ENCODE data around the gene CD1E. TPM values are rescaled to one million over a fixed set of nuclear protein-coding genes. Genes with fewer than 3 reads are reported as not detected.
"Not testable (repeated sequence)": the region's sequence is repeated elsewhere in the genome, so short reads cannot be mapped to it uniquely, and the experiment has no call there.

Gene CD1E
- total RNA-seq, 1 experiment from 2014 or later, result not detected

- H4K20me1 ChIP-seq (ENCODE audit: insufficient read depth, low read depth, low read length); H3K27ac ChIP-seq (ENCODE audit: low read length); H3K27me3 ChIP-seq (ENCODE audit: low read length); H3K4me2 ChIP-seq (ENCODE audit: low read depth, low read length, poor library complexity, severe bottlenecking); H3K9me3 ChIP-seq (ENCODE audit: low read length); H2AFZ ChIP-seq (ENCODE audit: low read length); H3K4me3 ChIP-seq (ENCODE audit: low read length); H3K79me2 ChIP-seq (ENCODE audit: low read length); H3K9ac ChIP-seq (ENCODE audit: low read length); H3K36me3 ChIP-seq (ENCODE audit: insufficient read depth, low read length); H3K9me2 ChIP-seq (replicated peaks; ENCODE audit: insufficient read depth, low read length); DNase-seq; H3K4me1 ChIP-seq (ENCODE audit: low read length): not testable (repeated sequence)
Measured at GRCh38 chr1:158348946-158349345, 4.7 kb upstream of the CD1E start.

- Histone ChIP-seq H2AFZ (ENCODE audit: low read length) (no peak overlapping the region), H3K4me2 (ENCODE audit: low read depth, low read length, poor library complexity, severe bottlenecking) (no peak overlapping the region), H3K79me2 (ENCODE audit: low read length) (no peaks in the 10 kb centered on the region)
Measured at GRCh38 chr1:158354255-158354654, 561 bp downstream of the CD1E start.

GRCh38 chr1:158355773-158356285, 2.1 kb downstream of the CD1E start:
- no peak overlapping the region for H2AFZ ChIP-seq (ENCODE audit: low read length)
- DNase-seq, result no peak
- H3K79me2 ChIP-seq (ENCODE audit: low read length), result no peaks in the 10 kb centered on the region
- no peaks in the 10 kb centered on the region for H3K9me3 ChIP-seq (ENCODE audit: low read length)
- no peak overlapping the region for H3K27ac ChIP-seq (ENCODE audit: low read length)
- H4K20me1 ChIP-seq (ENCODE audit: insufficient read depth, low read depth, low read length), result no peaks in the 10 kb centered on the region
- H3K36me3 ChIP-seq (ENCODE audit: insufficient read depth, low read length), result no peaks in the 10 kb centered on the region
- no peak overlapping the region for H3K4me3 ChIP-seq (ENCODE audit: low read length)
- H3K9me2 ChIP-seq (replicated peaks; ENCODE audit: insufficient read depth, low read length), result no peaks in the 10 kb centered on the region
- no peaks in the 10 kb centered on the region for H3K27me3 ChIP-seq (ENCODE audit: low read length)
- H3K4me2 ChIP-seq (ENCODE audit: low read depth, low read length, poor library complexity, severe bottlenecking), result no peak overlapping the region
- H3K9ac ChIP-seq (ENCODE audit: low read length), result no peak overlapping the region
- no peaks in the 10 kb centered on the region for H3K4me1 ChIP-seq (ENCODE audit: low read length)

More at GRCh38 chr1:158354255-158354654, 561 bp downstream of the CD1E start:
- no peak for DNase-seq
- Histone ChIP-seq H3K36me3 (ENCODE audit: insufficient read depth, low read length) (no peaks in the 10 kb centered on the region), H3K9me3 (ENCODE audit: low read length) (no peaks in the 10 kb centered on the region), H3K27me3 (ENCODE audit: low read length) (no peaks in the 10 kb centered on the region), H3K27ac (ENCODE audit: low read length) (no peak overlapping the region), H3K4me3 (ENCODE audit: low read length) (no peak overlapping the region), H3K9me2 (replicated peaks; ENCODE audit: insufficient read depth, low read length) (no peaks in the 10 kb centered on the region), H4K20me1 (ENCODE audit: insufficient read depth, low read depth, low read length) (no peaks in the 10 kb centered on the region), H3K4me1 (ENCODE audit: low read length) (no peaks in the 10 kb centered on the region), H3K9ac (ENCODE audit: low read length) (no peak overlapping the region)

GRCh38 chr1:158356616-158357015, 2.9 kb downstream of the CD1E start:
- Histone ChIP-seq H3K27me3 (ENCODE audit: low read length) (no peaks in the 10 kb centered on the region), H3K36me3 (ENCODE audit: insufficient read depth, low read length) (no peaks in the 10 kb centered on the region), H3K4me3 (ENCODE audit: low read length) (no peak overlapping the region), H4K20me1 (ENCODE audit: insufficient read depth, low read depth, low read length) (no peaks in the 10 kb centered on the region), H2AFZ (ENCODE audit: low read length) (no peak overlapping the region), H3K9ac (ENCODE audit: low read length) (no peak overlapping the region), H3K27ac (ENCODE audit: low read length) (no peak overlapping the region), H3K9me2 (replicated peaks; ENCODE audit: insufficient read depth, low read length) (no peaks in the 10 kb centered on the region), H3K4me1 (ENCODE audit: low read length) (no peaks in the 10 kb centered on the region), H3K4me2 (ENCODE audit: low read depth, low read length, poor library complexity, severe bottlenecking) (no peak overlapping the region), H3K9me3 (ENCODE audit: low read length) (no peaks in the 10 kb centered on the region), H3K79me2 (ENCODE audit: low read length) (no peaks in the 10 kb centered on the region)
- no peak for DNase-seq

GRCh38 chr1:158357441-158357840, 3.7 kb downstream of the CD1E start:
- no peaks in the 10 kb centered on the region for H3K9me3 ChIP-seq (ENCODE audit: low read length)
- H3K27me3 ChIP-seq (ENCODE audit: low read length), result no peaks in the 10 kb centered on the region
- no peaks in the 10 kb centered on the region for H3K36me3 ChIP-seq (ENCODE audit: insufficient read depth, low read length)

GRCh38 chr1:158362482-158362881, 8.8 kb downstream of the CD1E start:
- no peaks in the 10 kb centered on the region for H3K4me1 ChIP-seq (ENCODE audit: low read length)
- DNase-seq, result no peak
- H3K4me2 ChIP-seq (ENCODE audit: low read depth, low read length, poor library complexity, severe bottlenecking), result no peak overlapping the region
- H3K27ac ChIP-seq (ENCODE audit: low read length), result no peak overlapping the region
- no peaks in the 10 kb centered on the region for H3K9me3 ChIP-seq (ENCODE audit: low read length)
- no peak overlapping the region for H3K4me3 ChIP-seq (ENCODE audit: low read length)
- H3K79me2 ChIP-seq (ENCODE audit: low read length), result no peaks in the 10 kb centered on the region
- no peaks in the 10 kb centered on the region for H3K36me3 ChIP-seq (ENCODE audit: insufficient read depth, low read length)
- H3K9me2 ChIP-seq (replicated peaks; ENCODE audit: insufficient read depth, low read length), result no peaks in the 10 kb centered on the region
- no peak overlapping the region for H3K9ac ChIP-seq (ENCODE audit: low read length)
- H4K20me1 ChIP-seq (ENCODE audit: insufficient read depth, low read depth, low read length), result no peaks in the 10 kb centered on the region
- H3K27me3 ChIP-seq (ENCODE audit: low read length), result no peaks in the 10 kb centered on the region
- H2AFZ ChIP-seq (ENCODE audit: low read length), result no peak overlapping the region

More at GRCh38 chr1:158357441-158357840, 3.7 kb downstream of the CD1E start:
- DNase-seq, result no peak
- Histone ChIP-seq H3K79me2 (ENCODE audit: low read length) (no peaks in the 10 kb centered on the region), H3K9ac (ENCODE audit: low read length) (no peak overlapping the region), H2AFZ (ENCODE audit: low read length) (no peak overlapping the region), H3K4me3 (ENCODE audit: low read length) (no peak overlapping the region), H3K4me2 (ENCODE audit: low read depth, low read length, poor library complexity, severe bottlenecking) (no peak overlapping the region), H3K4me1 (ENCODE audit: low read length) (no peaks in the 10 kb centered on the region), H3K27ac (ENCODE audit: low read length) (no peak overlapping the region), H4K20me1 (ENCODE audit: insufficient read depth, low read depth, low read length) (no peaks in the 10 kb centered on the region), H3K9me2 (replicated peaks; ENCODE audit: insufficient read depth, low read length) (no peaks in the 10 kb centered on the region)

GRCh38 chr1:158362941-158363340, 9.2 kb downstream of the CD1E start:
- H3K9me2 ChIP-seq (replicated peaks; ENCODE audit: insufficient read depth, low read length), result no peaks in the 10 kb centered on the region
- no peak overlapping the region for H2AFZ ChIP-seq (ENCODE audit: low read length)
- no peaks in the 10 kb centered on the region for H4K20me1 ChIP-seq (ENCODE audit: insufficient read depth, low read depth, low read length)
- DNase-seq, result no peak
- H3K9me3 ChIP-seq (ENCODE audit: low read length), result no peaks in the 10 kb centered on the region
- no peak overlapping the region for H3K4me3 ChIP-seq (ENCODE audit: low read length)
- no peak overlapping the region for H3K9ac ChIP-seq (ENCODE audit: low read length)
- no peaks in the 10 kb centered on the region for H3K79me2 ChIP-seq (ENCODE audit: low read length)
- H3K36me3 ChIP-seq (ENCODE audit: insufficient read depth, low read length), result no peaks in the 10 kb centered on the region
- H3K27ac ChIP-seq (ENCODE audit: low read length), result no peak overlapping the region
- H3K27me3 ChIP-seq (ENCODE audit: low read length), result no peaks in the 10 kb centered on the region
- H3K4me2 ChIP-seq (ENCODE audit: low read depth, low read length, poor library complexity, severe bottlenecking), result no peak overlapping the region
- no peaks in the 10 kb centered on the region for H3K4me1 ChIP-seq (ENCODE audit: low read length)

GRCh38 chr1:158366783-158367182, 13.1 kb downstream of the CD1E start:
- Histone ChIP-seq H3K9ac (ENCODE audit: low read length) (no peak overlapping the region), H3K4me2 (ENCODE audit: low read depth, low read length, poor library complexity, severe bottlenecking) (no peak overlapping the region), H4K20me1 (ENCODE audit: insufficient read depth, low read depth, low read length) (no peaks in the 10 kb centered on the region)

More at GRCh38 chr1:158366783-158367182, 13.1 kb downstream of the CD1E start:
- Histone ChIP-seq H3K9me2 (replicated peaks; ENCODE audit: insufficient read depth, low read length) (no peaks in the 10 kb centered on the region), H3K27ac (ENCODE audit: low read length) (no peak overlapping the region), H3K9me3 (ENCODE audit: low read length) (no peaks in the 10 kb centered on the region; the same call in 1 of the 2 replicates), H2AFZ (ENCODE audit: low read length) (no peak overlapping the region), H3K36me3 (ENCODE audit: insufficient read depth, low read length) (no peaks in the 10 kb centered on the region), H3K79me2 (ENCODE audit: low read length) (no peaks in the 10 kb centered on the region), H3K4me1 (ENCODE audit: low read length) (no peaks in the 10 kb centered on the region), H3K4me3 (ENCODE audit: low read length) (no peak overlapping the region), H3K27me3 (ENCODE audit: low read length) (no peaks in the 10 kb centered on the region)
- DNase-seq, result no peak

All from Karpas-422 (cell line).